ENCODE data around the gene IL1RAP.

Gene IL1RAP

GRCh38 chr3:190608850-190609589 lies 95.1 kb downstream of the IL1RAP start:
- no peak for DNase-seq (ENCODE audit: low read depth, low spot score)

- DNase-seq (ENCODE audit: low read depth, low spot score) = no peak
Observed at GRCh38 chr3:190614226-190615059, 100.6 kb downstream of the IL1RAP start.

- DNase-seq (ENCODE audit: low read depth, low spot score) = no peak
Observed at GRCh38 chr3:190615060-190615384, 101.1 kb downstream of the IL1RAP start.

- DNase-seq (ENCODE audit: low read depth, low spot score) = no peak
Observed at GRCh38 chr3:190615607-190616006, 101.7 kb downstream of the IL1RAP start.

GRCh38 chr3:190616637-190617036 lies 102.8 kb downstream of the IL1RAP start:
- DNase-seq (ENCODE audit: low read depth, low spot score) = no peak

GRCh38 chr3:190617185-190617584 lies 103.3 kb downstream of the IL1RAP start:
- no peak for DNase-seq (ENCODE audit: low read depth, low spot score)

- no peak for DNase-seq (ENCODE audit: low read depth, low spot score)
Observed at GRCh38 chr3:190618330-190619030, 104.6 kb downstream of the IL1RAP start.

GRCh38 chr3:190619353-190619752 lies 105.5 kb downstream of the IL1RAP start:
- DNase-seq (ENCODE audit: low read depth, low spot score) = no peak

GRCh38 chr3:190619761-190620160 lies 105.9 kb downstream of the IL1RAP start:
- DNase-seq (ENCODE audit: low read depth, low spot score) = no peak

GRCh38 chr3:190620886-190621608 lies 107.2 kb downstream of the IL1RAP start:
- no peak for DNase-seq (ENCODE audit: low read depth, low spot score)

GRCh38 chr3:190621927-190622326 lies 108.0 kb downstream of the IL1RAP start:
- no peak for DNase-seq (ENCODE audit: low read depth, low spot score)

GRCh38 chr3:190624282-190624681 lies 110.4 kb downstream of the IL1RAP start:
- DNase-seq (ENCODE audit: low read depth, low spot score) = no peak

- no peak for DNase-seq (ENCODE audit: low read depth, low spot score)
Observed at GRCh38 chr3:190626951-190627620, 113.2 kb downstream of the IL1RAP start.

GRCh38 chr3:190629088-190629487 lies 115.2 kb downstream of the IL1RAP start:
- DNase-seq (ENCODE audit: low read depth, low spot score) = no peak

GRCh38 chr3:190631295-190631694 lies 117.4 kb downstream of the IL1RAP start:
- no peak for DNase-seq (ENCODE audit: low read depth, low spot score)

GRCh38 chr3:190641564-190641963 lies 127.7 kb downstream of the IL1RAP start:
- DNase-seq (ENCODE audit: low read depth, low spot score) = no peak

GRCh38 chr3:190642016-190642415 lies 128.1 kb downstream of the IL1RAP start:
- DNase-seq (ENCODE audit: low read depth, low spot score) = no peak

GRCh38 chr3:190644035-190644434 lies 130.2 kb downstream of the IL1RAP start:
- no peak for DNase-seq (ENCODE audit: low read depth, low spot score)

GRCh38 chr3:190644766-190645165 lies 130.9 kb downstream of the IL1RAP start:
- DNase-seq (ENCODE audit: low read depth, low spot score) = no peak

- no peak for DNase-seq (ENCODE audit: low read depth, low spot score)
Observed at GRCh38 chr3:190645932-190646460, 132.1 kb downstream of the IL1RAP start.

GRCh38 chr3:190646996-190647395 lies 133.1 kb downstream of the IL1RAP start:
- no peak for DNase-seq (ENCODE audit: low read depth, low spot score)
